ENCODE data around the gene NOL4L.

NOL4L gene

GRCh38 chr20:32581839-32582658, 3.1 kb downstream of the NOL4L start:
- no peaks in the 10 kb centered on the region for H3K27me3 ChIP-seq (ENCODE audit: low read length)
- H3K9ac ChIP-seq (ENCODE audit: low read length): no peak overlapping the region
- no peaks in the 10 kb centered on the region for H3F3A ChIP-seq (ENCODE audit: insufficient read depth)
- H3K9me3 ChIP-seq (ENCODE audit: insufficient read depth, low read length): no peaks in the 10 kb centered on the region
- no peaks in the 10 kb centered on the region for H3K9me2 ChIP-seq (replicated peaks; ENCODE audit: insufficient read depth, low read length)
- no peak for TF ChIP-seq CTCF (IDR thresholded peaks at IDR 0.05; ENCODE audit: insufficient read depth, low read length, poor library complexity, severe bottlenecking)
- TF ChIP-seq EZH2phosphoT487 (conservative IDR thresholded peaks at IDR 0.05; ENCODE audit: low read length): no peak
- H3K36me3 ChIP-seq (ENCODE audit: low read length): no peaks in the 10 kb centered on the region
- H3K4me3 ChIP-seq (ENCODE audit: insufficient read depth, low read length, poor library complexity, severe bottlenecking): no peak overlapping the region
- no peaks in the 10 kb centered on the region for H4K20me1 ChIP-seq (ENCODE audit: low read depth, low read length)
- no peak overlapping the region for H2AFZ ChIP-seq (ENCODE audit: low read depth, low read length, severe bottlenecking)
- no peak overlapping the region for H3K27ac ChIP-seq (ENCODE audit: low read depth, low read length)
- H3K4me2 ChIP-seq (ENCODE audit: low read depth, low read length, poor library complexity, severe bottlenecking): no peak overlapping the region
- H3K79me2 ChIP-seq (ENCODE audit: insufficient read depth, low read length): no peaks in the 10 kb centered on the region

GRCh38 chr20:32580970-32581838, 3.9 kb downstream of the NOL4L start:
- Histone ChIP-seq H3K9me2 (replicated peaks; ENCODE audit: insufficient read depth, low read length) (no peaks in the 10 kb centered on the region), H3K27me3 (ENCODE audit: low read length) (no peaks in the 10 kb centered on the region), H3K27ac (ENCODE audit: low read depth, low read length) (no peak overlapping the region), H3K9ac (ENCODE audit: low read length) (no peak overlapping the region), H2AFZ (ENCODE audit: low read depth, low read length, severe bottlenecking) (no peak overlapping the region), H3K36me3 (ENCODE audit: low read length) (no peaks in the 10 kb centered on the region), H3F3A (ENCODE audit: insufficient read depth) (no peaks in the 10 kb centered on the region), H3K4me3 (ENCODE audit: insufficient read depth, low read length, poor library complexity, severe bottlenecking) (no peak overlapping the region), H4K20me1 (ENCODE audit: low read depth, low read length) (no peaks in the 10 kb centered on the region), H3K9me3 (ENCODE audit: insufficient read depth, low read length) (no peaks in the 10 kb centered on the region), H3K79me2 (ENCODE audit: insufficient read depth, low read length) (no peaks in the 10 kb centered on the region), H3K4me2 (ENCODE audit: low read depth, low read length, poor library complexity, severe bottlenecking) (no peak overlapping the region)
- TF ChIP-seq CTCF (IDR thresholded peaks at IDR 0.05; ENCODE audit: insufficient read depth, low read length, poor library complexity, severe bottlenecking) (no peak), EZH2phosphoT487 (conservative IDR thresholded peaks at IDR 0.05; ENCODE audit: low read length) (no peak)

- Histone ChIP-seq H2AFZ (ENCODE audit: low read depth, low read length, severe bottlenecking) (no peak overlapping the region), H3K9me2 (replicated peaks; ENCODE audit: insufficient read depth, low read length) (no peaks in the 10 kb centered on the region), H3K79me2 (ENCODE audit: insufficient read depth, low read length) (no peaks in the 10 kb centered on the region), H3K27ac (ENCODE audit: low read depth, low read length) (no peak overlapping the region), H4K20me1 (ENCODE audit: low read depth, low read length) (no peaks in the 10 kb centered on the region), H3K4me3 (ENCODE audit: insufficient read depth, low read length, poor library complexity, severe bottlenecking) (no peak overlapping the region), H3K4me2 (ENCODE audit: low read depth, low read length, poor library complexity, severe bottlenecking) (no peak overlapping the region), H3F3A (ENCODE audit: insufficient read depth) (no peaks in the 10 kb centered on the region), H3K9ac (ENCODE audit: low read length) (no peak overlapping the region), H3K27me3 (ENCODE audit: low read length) (no peaks in the 10 kb centered on the region), H3K9me3 (ENCODE audit: insufficient read depth, low read length) (no peaks in the 10 kb centered on the region), H3K36me3 (ENCODE audit: low read length) (no peaks in the 10 kb centered on the region)
- TF ChIP-seq CTCF (IDR thresholded peaks at IDR 0.05; ENCODE audit: insufficient read depth, low read length, poor library complexity, severe bottlenecking) (no peak), EZH2phosphoT487 (conservative IDR thresholded peaks at IDR 0.05; ENCODE audit: low read length) (no peak)
Observed at GRCh38 chr20:32580219-32580969, 4.7 kb downstream of the NOL4L start.
